SK-N-MC (cell line): Measurements from ENCODE around the gene PIGH.
"Not testable (repeated sequence)": the region's sequence is repeated elsewhere in the genome, so short reads cannot be mapped to it uniquely, and the experiment has no call there.

Experiments
- DNase-seq: peaks from one replicate; pipeline ENCODE4 v3.0.0-alpha.2; 2011; ENCODE audit warnings: low read depth, low spot score
- H3K27ac ChIP-seq: fragments of 200-600 bp; sonication (generic); 2 replicates; pipeline ENCODE4 v1.5.1; 2016; ENCODE audit warnings: mixed run types
- H3K36me3 ChIP-seq: fragments of 200-600 bp; sonication (generic); 2 replicates; pipeline ENCODE4 v1.6.1; 2017; ENCODE audit warnings: antibody characterized with exemption, low read length, mixed read lengths; ENCODE audit not compliant: insufficient read depth
- H3K4me3 ChIP-seq: fragments of 200-600 bp; sonication (generic); 2 replicates; pipeline ENCODE4 v1.5.1; 2016
- H3K9ac ChIP-seq: fragments of 200-600 bp; sonication (generic); 2 replicates; pipeline ENCODE4 v1.8.0; 2017; ENCODE audit warnings: mixed run types, mixed read lengths; ENCODE audit not compliant: insufficient read length
- H3K9me3 ChIP-seq: fragments of 200-600 bp; sonication (generic); 2 replicates; pipeline ENCODE4 v1.6.1; 2017; ENCODE audit warnings: low read depth, mild to moderate bottlenecking, antibody characterized with exemption, low read length, moderate library complexity, mixed read lengths
- EZH2 ChIP-seq: fragments of 200-600 bp; sonication (generic); IDR thresholded peaks from one replicate; pipeline ENCODE4 v1.6.1; 2017; ENCODE audit warnings: antibody characterized with exemption
- FOXP2 ChIP-seq: optimal IDR thresholded peaks from 2 replicates; pipeline ENCODE3; 2011; ENCODE audit warnings: mild to moderate bottlenecking, moderate library complexity; ENCODE audit not compliant: insufficient read depth; ENCODE audit errors: extremely low read length, control extremely low read depth
- POLR2AphosphoS5 ChIP-seq: IDR thresholded peaks from 2 replicates; pipeline ENCODE4 v1.6.1; 2012; ENCODE audit warnings: mild to moderate bottlenecking, low read depth, low read length, borderline replicate concordance

PIGH gene

DNA sequence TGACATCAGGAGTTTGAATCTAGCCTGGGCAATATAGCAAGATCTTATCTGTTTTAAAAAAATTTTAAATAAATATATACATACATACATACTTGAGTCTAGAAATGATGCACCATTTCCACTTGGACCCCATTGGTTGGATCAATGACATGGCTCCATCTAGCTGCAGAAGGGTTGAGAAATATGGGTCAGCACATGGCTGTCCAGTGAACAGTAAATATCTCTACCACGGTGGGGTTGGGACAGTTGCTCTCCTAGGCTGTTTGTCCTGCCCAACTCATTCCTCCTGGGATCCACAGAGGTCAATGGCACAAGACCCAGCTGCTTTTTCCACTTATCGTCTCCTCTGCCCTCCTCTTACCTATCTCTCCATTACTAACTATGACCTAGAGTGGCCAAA lies 43.4 kb downstream of the PIGH start:
- Histone ChIP-seq H3K9ac (no peak overlapping the region), H3K9me3 (no peaks in the 10 kb centered on the region), H3K4me3 (no peak overlapping the region), H3K36me3 (no peaks in the 10 kb centered on the region), H3K27ac (no peak overlapping the region)
- no peak for DNase-seq
- no peak for TF ChIP-seq FOXP2
- TF ChIP-seq EZH2, result no peak
- no peak for TF ChIP-seq POLR2AphosphoS5

- Histone ChIP-seq H3K9ac (no peak overlapping the region), H3K27ac (no peak overlapping the region), H3K4me3 (no peak overlapping the region), H3K36me3 (no peaks in the 10 kb centered on the region), H3K9me3 (no peaks in the 10 kb centered on the region)
- DNase-seq, result no peak
- TF ChIP-seq FOXP2 (no peak), POLR2AphosphoS5 (no peak), EZH2 (no peak)
These were observed 44.5 kb downstream of the PIGH start for GRCh38 chr14:67555518-67556090.

- DNase-seq, result no peak
- TF ChIP-seq POLR2AphosphoS5 (no peak), EZH2 (no peak)
- H3K4me3 ChIP-seq, result no peak overlapping the region
- H3K9ac ChIP-seq, result no peak overlapping the region
- H3K27ac ChIP-seq, result no peak overlapping the region
- no peaks in the 10 kb centered on the region for H3K36me3 ChIP-seq
- H3K9me3 ChIP-seq, result no peaks in the 10 kb centered on the region
These were observed 45.7 kb downstream of the PIGH start for GRCh38 chr14:67554341-67554740.

DNA sequence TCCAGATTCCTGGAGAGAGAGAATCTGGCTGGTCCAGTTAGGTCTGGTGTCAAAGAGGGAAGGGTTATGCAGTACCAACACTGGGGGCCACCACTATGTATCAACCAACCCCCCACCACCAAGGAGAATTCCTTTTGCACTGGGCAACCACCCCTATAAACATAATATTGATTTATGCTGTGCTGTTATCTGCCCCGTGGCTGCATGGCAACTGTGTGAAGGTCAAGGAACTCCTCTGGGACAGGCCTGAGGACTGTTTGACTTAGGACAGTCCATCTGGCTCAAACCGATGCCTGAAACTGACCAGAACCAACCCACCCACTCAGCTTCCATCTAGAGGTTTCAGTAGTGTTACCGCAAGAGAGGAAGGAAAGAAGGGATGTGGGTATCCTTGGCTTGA lies 46.5 kb downstream of the PIGH start:
- H3K9ac ChIP-seq, result no peak overlapping the region
- no peaks in the 10 kb centered on the region for H3K36me3 ChIP-seq
- H3K9me3 ChIP-seq, result no peaks in the 10 kb centered on the region
- TF ChIP-seq POLR2AphosphoS5 (no peak), EZH2 (no peak), FOXP2 (no peak)
- no peak for DNase-seq
- no peak overlapping the region for H3K4me3 ChIP-seq
- no peak overlapping the region for H3K27ac ChIP-seq

DNA sequence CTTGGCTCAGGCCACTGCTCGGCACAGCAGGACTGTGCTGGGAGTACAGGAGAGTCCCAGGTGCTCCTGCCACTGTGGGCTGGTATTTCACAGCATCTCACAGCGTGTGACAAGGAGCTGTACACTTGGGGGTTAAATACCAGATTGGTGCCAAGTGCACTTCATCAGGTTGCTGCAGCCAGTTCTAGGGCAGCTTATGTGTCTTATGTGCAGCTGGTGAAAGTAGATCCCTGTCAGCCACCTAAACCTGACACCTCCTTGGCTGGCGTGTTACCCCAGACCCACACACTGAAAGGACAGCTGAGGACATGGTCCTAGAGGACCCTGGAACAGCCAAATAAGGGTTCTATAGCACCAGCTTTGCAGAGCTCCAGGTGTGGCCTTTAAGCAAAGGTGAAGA lies 48.1 kb downstream of the PIGH start:
- Histone ChIP-seq H3K27ac (no peak overlapping the region), H3K9me3 (no peaks in the 10 kb centered on the region), H3K36me3 (no peaks in the 10 kb centered on the region), H3K9ac (no peak overlapping the region), H3K4me3 (no peak overlapping the region)
- no peak for DNase-seq
- TF ChIP-seq POLR2AphosphoS5 (no peak), FOXP2 (no peak), EZH2 (no peak)

DNA sequence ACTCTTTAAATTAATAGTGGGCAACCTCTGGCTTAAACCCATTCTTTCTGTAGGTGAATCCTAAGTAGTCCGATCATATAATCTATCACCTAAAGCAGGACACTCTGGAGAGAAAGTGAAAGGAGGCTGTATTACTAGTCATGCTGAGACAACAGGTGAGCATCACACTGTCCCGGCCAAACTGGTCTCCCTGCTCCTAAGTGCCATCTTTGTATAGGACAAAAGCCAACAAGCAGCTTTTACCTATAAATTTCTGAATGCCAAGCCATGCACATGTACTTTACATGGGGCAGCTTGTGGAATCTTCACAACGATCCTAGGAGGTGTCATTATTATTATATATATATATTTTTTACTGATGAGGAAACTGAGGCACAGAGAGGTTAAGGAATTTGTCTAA lies 48.9 kb downstream of the PIGH start:
- TF ChIP-seq POLR2AphosphoS5 (no peak), EZH2 (no peak), FOXP2 (no peak)
- no peak overlapping the region for H3K9ac ChIP-seq
- no peak overlapping the region for H3K27ac ChIP-seq
- no peaks in the 10 kb centered on the region for H3K9me3 ChIP-seq
- DNase-seq, result no peak
- H3K4me3 ChIP-seq, result no peak overlapping the region
- no peaks in the 10 kb centered on the region for H3K36me3 ChIP-seq

GRCh38 chr14:67549734-67550133 lies 50.3 kb downstream of the PIGH start:
- TF ChIP-seq POLR2AphosphoS5 (no peak), EZH2 (no peak), FOXP2 (no peak)
- no peak for DNase-seq
- Histone ChIP-seq H3K27ac (no peak overlapping the region), H3K9ac (no peak overlapping the region), H3K36me3 (0 out of 2 replicates have a peak, but pooled peaks cover 2% of the 10 kb centered on the region), H3K9me3 (no peaks in the 10 kb centered on the region), H3K4me3 (no peak overlapping the region)

- Histone ChIP-seq H3K9me3 (no peaks in the 10 kb centered on the region), H3K27ac (no peak overlapping the region), H3K36me3 (0 out of 2 replicates have a peak, but pooled peaks cover 3% of the 10 kb centered on the region), H3K4me3 (no peak overlapping the region), H3K9ac (no peak overlapping the region)
- no peak for TF ChIP-seq EZH2
- TF ChIP-seq POLR2AphosphoS5, result no peak
- TF ChIP-seq FOXP2, result no peak
- DNase-seq, result no peak
These were observed 52.8 kb downstream of the PIGH start for GRCh38 chr14:67547224-67547780.

- Histone ChIP-seq H3K9me3 (no peaks in the 10 kb centered on the region), H3K4me3 (no peak overlapping the region), H3K36me3 (0 out of 2 replicates have a peak, but pooled peaks cover 3% of the 10 kb centered on the region), H3K9ac (no peak overlapping the region), H3K27ac (no peak overlapping the region)
- DNase-seq, result no peak
- no peak for TF ChIP-seq EZH2
- TF ChIP-seq FOXP2, result no peak
- no peak for TF ChIP-seq POLR2AphosphoS5
These were observed 55.5 kb downstream of the PIGH start for GRCh38 chr14:67544590-67544989.

DNA sequence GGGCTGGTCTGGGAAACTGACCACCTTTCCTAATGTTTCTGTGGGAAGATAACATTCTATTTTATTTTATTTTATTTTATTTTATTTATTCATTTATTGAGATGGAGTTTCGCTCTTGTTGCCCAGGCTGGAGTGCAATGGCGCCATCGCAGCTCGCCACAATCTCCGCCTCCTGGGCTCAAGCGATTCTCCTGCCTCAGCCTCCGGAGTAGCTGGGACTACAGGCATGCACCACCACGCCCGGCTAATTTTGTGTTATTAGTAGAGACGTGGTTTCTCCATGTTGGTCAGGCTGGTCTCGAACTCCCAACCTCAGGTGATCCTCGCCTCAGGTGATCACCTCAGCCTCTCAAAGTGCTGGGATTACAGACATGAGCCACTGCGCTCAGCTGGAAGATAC lies 57.4 kb downstream of the PIGH start:
- not testable (repeated sequence) for H3K27ac ChIP-seq, H3K36me3 ChIP-seq, H3K9ac ChIP-seq, H3K4me3 ChIP-seq, H3K9me3 ChIP-seq, DNase-seq
